Gastroesophageal sphincter (tissue), 4 donors: ENCODE data around the gene EAF1. TPM values are rescaled to one million over a fixed set of nuclear protein-coding genes. Genes with fewer than 3 reads are reported as not detected.

ENCODE experiments used
- ATAC-seq: fragments of 150-250 bp; one replicate; pipeline ENCODE4 v1.9.1; 2016; ENCODE audit warnings: mild to moderate bottlenecking, moderate library complexity
- H3K27ac ChIP-seq, 4 donors: fragments of 200-600 bp; sonication (generic) in 3 of 4; 1 replicate in 3 of 4; 2 replicates in 1 of 4; pipeline ENCODE4 v1.5.1; 2016 to 2019
- H3K27me3 ChIP-seq: fragments of 200-600 bp; sonication (generic); one replicate; pipeline ENCODE4 v1.5.1; 2019
- H3K36me3 ChIP-seq, 2 donors: fragments of 200-600 bp; sonication (generic); one replicate each; pipeline ENCODE4 v1.5.1; 2019; ENCODE audit warnings: control low read depth in 1 of 2
- H3K4me1 ChIP-seq, 3 donors: fragments of 200-600 bp; sonication (generic); 1 replicate in 2 of 3; 2 replicates in 1 of 3; pipeline ENCODE4 v1.5.1; 2016 to 2019; ENCODE audit warnings: control low read depth in 2 of 3
- H3K4me3 ChIP-seq, 2 donors: fragments of 200-600 bp; sonication (generic); one replicate each; pipeline ENCODE4 v1.5.1; 2019; ENCODE audit warnings: mild to moderate bottlenecking in 1 of 2, moderate library complexity in 1 of 2
- H3K9me3 ChIP-seq, 3 donors: fragments of 200-600 bp; sonication (generic); one replicate each; pipeline ENCODE4 v1.5.1; 2017 to 2019; ENCODE audit warnings: control low read depth in 2 of 3
- CTCF ChIP-seq, 4 experiments: fragments of 200-600 bp in 2 of 4; fragments of 450-650 bp in 2 of 4; sonication (generic) in 1 of 4; IDR thresholded peaks; one replicate each; pipeline ENCODE4 v1.5.1; 2017 to 2019; ENCODE audit warnings: antibody characterized with exemption in 4 of 4, mild to moderate bottlenecking in 2 of 4, moderate library complexity in 2 of 4
- EP300 ChIP-seq: sonication (generic); formaldehyde crosslinking; IDR thresholded peaks from one replicate; pipeline ENCODE4 v1.6.1; 2017; ENCODE audit warnings: antibody characterized with exemption, mild to moderate bottlenecking
- POLR2A ChIP-seq, 2 donors: fragments of 450-650 bp; IDR thresholded peaks; one replicate each; pipeline ENCODE4 v1.6.1; 2017; ENCODE audit warnings: antibody characterized with exemption in 2 of 2, mild to moderate bottlenecking in 2 of 2, moderate library complexity in 1 of 2
- POLR2AphosphoS5 ChIP-seq: sonication (generic); formaldehyde crosslinking; IDR thresholded peaks from one replicate; pipeline ENCODE4 v1.6.1; 2017; ENCODE audit warnings: antibody characterized with exemption
- WGBS, 2 donors: methylation state at CpG; one replicate each; pipeline ENCODE4 v1.1.5; 2018; ENCODE audit warnings: low coverage in 1 of 2; 5-methylcytosine and 5-hydroxymethylcytosine counted together
- total RNA-seq, 4 donors: library from RNA; depleted of rRNA; stranded (reverse); fragments of >200 nt; gene quantifications; one replicate each; pipeline ENCODE4 v1.1.0, GENCODE V29; 2016

Gene EAF1
- total RNA-seq, 4 donors from 2014 or later: 10.3 to 18.6 (median 15.6) TPM

- no peak overlapping the region for H3K4me3 ChIP-seq
- 56 to 65% methylated on average over 4 of the region's 4 CpGs for WGBS, 2 donors
- TF ChIP-seq EP300 (no peak), POLR2AphosphoS5 (no peak), POLR2A (IDR thresholded peaks at IDR 0.05) (no peak), CTCF (IDR thresholded peaks at IDR 0.05) (no peak)
- peaks cover 0 to 7% (median 0%) of the 10 kb centered on the region in 3 donors for H3K4me1 ChIP-seq
- no peak for ATAC-seq
- no peak overlapping the region for H3K27ac ChIP-seq
- no peaks in the 10 kb centered on the region for H3K27me3 ChIP-seq
- H3K36me3 ChIP-seq: peaks cover 0 to 94% of the 10 kb centered on the region in 2 donors
- H3K9me3 ChIP-seq: no peaks in the 10 kb centered on the region
These were observed 13.5 kb downstream of the EAF1 start for GRCh38 chr3:15440891-15441290.

- 68 to 71% methylated on average over 2 to 4 of the region's 4 CpGs for WGBS, 2 donors
- peaks cover 0 to 73% of the 10 kb centered on the region in 2 donors for H3K36me3 ChIP-seq
- no peak for ATAC-seq
- no peaks in the 10 kb centered on the region for H3K9me3 ChIP-seq
- H3K4me3 ChIP-seq: no peak overlapping the region
- H3K27ac ChIP-seq: no peak overlapping the region
- no peaks in the 10 kb centered on the region for H3K27me3 ChIP-seq
- TF ChIP-seq POLR2A (IDR thresholded peaks at IDR 0.05) (no peak), POLR2AphosphoS5 (no peak), CTCF (IDR thresholded peaks at IDR 0.05) (no peak), EP300 (no peak)
- peaks cover 0 to 7% (median 0%) of the 10 kb centered on the region in 3 donors for H3K4me1 ChIP-seq
These were observed 16.6 kb downstream of the EAF1 start for GRCh38 chr3:15443826-15444524.

- no peaks in the 10 kb centered on the region for H3K4me1 ChIP-seq
- no peak for ATAC-seq
- H3K9me3 ChIP-seq: no peaks in the 10 kb centered on the region
- 71% methylated on average over 2 of the region's 3 CpGs; no CpG with 5 or more reads in 1 of the 2 donors for WGBS, 2 donors
- no peak overlapping the region for H3K4me3 ChIP-seq
- no peaks in the 10 kb centered on the region for H3K27me3 ChIP-seq
- peaks cover 0 to 70% of the 10 kb centered on the region in 2 donors for H3K36me3 ChIP-seq
- no peak for TF ChIP-seq CTCF (IDR thresholded peaks at IDR 0.05)
- no peak for TF ChIP-seq EP300
- no peak for TF ChIP-seq POLR2A (IDR thresholded peaks at IDR 0.05)
- no peak for TF ChIP-seq POLR2AphosphoS5
- no peak overlapping the region for H3K27ac ChIP-seq
These were observed 22.3 kb downstream of the EAF1 start for GRCh38 chr3:15449489-15450224.

GRCh38 chr3:15450438-15451215, 23.2 kb downstream of the EAF1 start:
- H3K4me1 ChIP-seq: no peaks in the 10 kb centered on the region
- TF ChIP-seq CTCF (IDR thresholded peaks at IDR 0.05) (no peak), POLR2AphosphoS5 (no peak), POLR2A (IDR thresholded peaks at IDR 0.05) (no peak), EP300 (no peak)
- no peak for ATAC-seq
- H3K9me3 ChIP-seq: no peaks in the 10 kb centered on the region
- no peak overlapping the region for H3K27ac ChIP-seq
- WGBS, 2 donors: 87 to 90% methylated on average over 5 of the region's 12 CpGs
- no peak overlapping the region for H3K4me3 ChIP-seq
- H3K27me3 ChIP-seq: no peaks in the 10 kb centered on the region
- peaks cover 0 to 72% of the 10 kb centered on the region in 2 donors for H3K36me3 ChIP-seq
